HCT116 (cell line): ENCODE measurements around the gene IRX3. TPM values are rescaled to one million over a fixed set of nuclear protein-coding genes. Genes with fewer than 3 reads are reported as not detected.

ENCODE experiments used
- ATAC-seq: fragments of 200-7000 bp; cut with Tn5 transposase; 2 replicates; pipeline ENCODE4 v1.9.1; 2020; ENCODE audit warnings: mild to moderate bottlenecking, moderate library complexity
- BruUV-seq: library from RNA; stranded (reverse); fragments of 400-500 nt; replicated peaks from 2 replicates; lab custom pipeline; 2021; lab: Mats Ljungman, UMichigan
- CTCF ChIA-PET: fragments of 300-600 bp; sonication (Branson Sonifier 250); formaldehyde crosslinking; loops from one replicate; lab custom pipeline; 2021; ENCODE audit warnings: antibody characterized with exemption; lab: Charles Lee
- POLR2A ChIA-PET: fragments of 300-600, 350-600 bp; sonication (Branson Sonifier 250); formaldehyde crosslinking; loops from one replicate; lab custom pipeline; 2021; ENCODE audit warnings: antibody characterized with exemption; lab: Charles Lee
- RAD21 ChIA-PET, 2 experiments: fragments of 300-600 bp; sonication (Branson Sonifier 250); formaldehyde crosslinking; loops; one replicate each; lab custom pipeline; 2023; ENCODE audit warnings: low total read pairs in 2 of 2; ENCODE audit not compliant: uncharacterized antibody in 2 of 2, unreplicated experiment in 2 of 2, low non-redundant PET in 1 of 2; lab: Charles Lee
- DNase-seq: peaks from one replicate; pipeline ENCODE4 v3.0.0-alpha.2; 2010; ENCODE audit warnings: low read depth, low spot score
- H2AFZ ChIP-seq: fragments of 200-600 bp; shearing (Covaris generic), sonication (generic); 2 replicates; pipeline ENCODE4 v1.6.1; 2017; ENCODE audit warnings: low read depth, mixed run types, mixed read lengths, antibody characterized with exemption, low read length; ENCODE audit not compliant: poor library complexity, severe bottlenecking
- H3K27ac ChIP-seq: 2 replicates; pipeline ENCODE4 v1.5.1; 2012; ENCODE audit warnings: low read depth, low read length
- H3K27me3 ChIP-seq: fragments of 200-600 bp; sonication (generic); 2 replicates; pipeline ENCODE4 v1.6.1; 2016; ENCODE audit warnings: mixed run types, low read length, mixed read lengths; ENCODE audit not compliant: insufficient read depth
- H3K36me3 ChIP-seq, 2 experiments: fragments of 200-500 bp in 1 of 2; fragments of 200-600 bp in 1 of 2; sonication (Bioruptor generic) in 1 of 2; sonication (generic) in 1 of 2; 2 replicates each; pipeline versions ENCODE4 v1.5.1 to v1.6.1; 2014 to 2016; ENCODE audit warnings: low read length in 2 of 2, inconsistent platforms in 1 of 2, mixed read lengths in 1 of 2, mixed run types in 1 of 2; ENCODE audit not compliant: insufficient read depth in 2 of 2, control insufficient read depth in 1 of 2
- H3K4me1 ChIP-seq, 2 experiments: fragments of 200-600 bp in 1 of 2; sonication (generic) in 1 of 2; 2 replicates each; pipeline versions ENCODE4 v1.5.1 to v1.6.1; 2012 to 2017; ENCODE audit warnings: low read length in 2 of 2, inconsistent platforms in 1 of 2, mild to moderate bottlenecking in 1 of 2, mixed read lengths in 1 of 2, mixed run types in 1 of 2, moderate library complexity in 1 of 2; ENCODE audit not compliant: insufficient read depth in 2 of 2, control insufficient read depth in 1 of 2
- H3K4me2 ChIP-seq: fragments of 200-600 bp; sonication (generic); 2 replicates; pipeline ENCODE4 v1.6.1; 2017; ENCODE audit warnings: mixed run types, low read length, mixed read lengths
- H3K4me3 ChIP-seq, 2 experiments: fragments of 200-600 bp in 1 of 2; sonication (generic) in 1 of 2; replicated peaks in 1 of 2; 2 replicates each; pipeline ENCODE4 v1.5.1; 2011 to 2016; ENCODE audit warnings: low read length in 2 of 2, control low read depth in 1 of 2, low read depth in 1 of 2, mild to moderate bottlenecking in 1 of 2, mixed read lengths in 1 of 2, mixed run types in 1 of 2
- H3K79me2 ChIP-seq: fragments of 200-600 bp; sonication (generic); 2 replicates; pipeline ENCODE4 v1.6.1; 2017; ENCODE audit warnings: mild to moderate bottlenecking, mixed run types, low read length, moderate library complexity, mixed read lengths; ENCODE audit not compliant: insufficient read depth
- H3K9ac ChIP-seq: fragments of 200-600 bp; sonication (generic); 2 replicates; pipeline ENCODE4 v1.6.1; 2016; ENCODE audit warnings: low read length, mixed read lengths
- H3K9me2 ChIP-seq: fragments of 200-600 bp; sonication (generic), shearing (Covaris generic); 2 replicates; pipeline ENCODE4 v1.6.1; 2017; ENCODE audit warnings: mixed run types, mild to moderate bottlenecking, moderate library complexity; ENCODE audit not compliant: insufficient read depth
- H3K9me3 ChIP-seq, 2 experiments: fragments of 200-500 bp in 1 of 2; fragments of 200-600 bp in 1 of 2; sonication (Bioruptor generic) in 1 of 2; sonication (generic) in 1 of 2; 2 replicates each; pipeline ENCODE4 v1.6.1; 2014 to 2017; ENCODE audit warnings: low read length in 2 of 2, mixed read lengths in 2 of 2, inconsistent platforms in 1 of 2, low read depth in 1 of 2, mild to moderate bottlenecking in 1 of 2, mixed run types in 1 of 2, moderate library complexity in 1 of 2; ENCODE audit not compliant: control insufficient read depth in 1 of 2, insufficient read depth in 1 of 2
- H4K20me1 ChIP-seq: fragments of 200-600 bp; sonication (generic), shearing (Covaris generic); 2 replicates; pipeline ENCODE4 v1.6.1; 2017; ENCODE audit warnings: mixed run types, mild to moderate bottlenecking, moderate library complexity; ENCODE audit not compliant: insufficient read depth
- CEBPB ChIP-seq: IDR thresholded peaks from 2 replicates; pipeline ENCODE4 v1.6.1; 2012; ENCODE audit warnings: low read depth
- ELF1 ChIP-seq: IDR thresholded peaks from 2 replicates; pipeline ENCODE4 v1.6.1; 2012; ENCODE audit warnings: low read depth, borderline replicate concordance
- EZH2 ChIP-seq: fragments of 200-600 bp; sonication (generic); IDR thresholded peaks from 2 replicates; pipeline ENCODE4 v1.6.1; 2017; ENCODE audit warnings: antibody characterized with exemption, mixed run types
- FOSL1 ChIP-seq: IDR thresholded peaks from 2 replicates; pipeline ENCODE4 v1.6.1; 2012; ENCODE audit warnings: low read depth
- SRF ChIP-seq: IDR thresholded peaks from 2 replicates; pipeline ENCODE4 v1.6.1; 2012; ENCODE audit warnings: low read depth
- ZFX ChIP-seq: fragments of 450-650 bp; IDR thresholded peaks from 2 replicates; pipeline ENCODE4 v1.6.1; 2017
- intact Hi-C: fragments of 100-400 bp; cut with micrococcal nuclease; formaldehyde crosslinking; loops from 2 replicates; pipeline ENCODE4 v1.10.0; 2022
- total RNA-seq: library from RNA; stranded (reverse); gene quantifications from one replicate; pipeline ENCODE4 v1.2.1, GENCODE V29; 2021; ENCODE audit not compliant: unreplicated experiment
- TF ChIP-seq, protein P1 (sequence below): IDR thresholded peaks from 2 replicates; pipeline ENCODE4 v1.6.1; 2011; ENCODE audit warnings: mild to moderate bottlenecking, low read length, moderate library complexity; ENCODE audit not compliant: insufficient replicate concordance; ENCODE audit errors: extremely low read depth
- TF ChIP-seq, protein P2 (sequence below): IDR thresholded peaks from 2 replicates; pipeline ENCODE4 v1.6.1; 2012
- TF ChIP-seq, protein P3 (sequence below), 3 experiments: fragments of 200-600 bp in 1 of 3; sonication (generic) in 1 of 3; IDR thresholded peaks in 2 of 3; conservative IDR thresholded peaks in 1 of 3; 2 replicates each; pipeline ENCODE4 v1.5.1; 2012 to 2017; ENCODE audit warnings: low read depth in 2 of 3, low read length in 2 of 3, antibody characterized with exemption in 1 of 3, borderline replicate concordance in 1 of 3, control low read depth in 1 of 3, mild to moderate bottlenecking in 1 of 3, mixed read lengths in 1 of 3, mixed run types in 1 of 3, moderate library complexity in 1 of 3; ENCODE audit not compliant: insufficient read depth in 1 of 3
- TF ChIP-seq, protein P4 (sequence below): IDR thresholded peaks from 2 replicates; pipeline ENCODE4 v1.6.1; 2012

IRX3 gene
- total RNA-seq, 1 experiment from 2014 or later, result 2.0 TPM

DNA sequence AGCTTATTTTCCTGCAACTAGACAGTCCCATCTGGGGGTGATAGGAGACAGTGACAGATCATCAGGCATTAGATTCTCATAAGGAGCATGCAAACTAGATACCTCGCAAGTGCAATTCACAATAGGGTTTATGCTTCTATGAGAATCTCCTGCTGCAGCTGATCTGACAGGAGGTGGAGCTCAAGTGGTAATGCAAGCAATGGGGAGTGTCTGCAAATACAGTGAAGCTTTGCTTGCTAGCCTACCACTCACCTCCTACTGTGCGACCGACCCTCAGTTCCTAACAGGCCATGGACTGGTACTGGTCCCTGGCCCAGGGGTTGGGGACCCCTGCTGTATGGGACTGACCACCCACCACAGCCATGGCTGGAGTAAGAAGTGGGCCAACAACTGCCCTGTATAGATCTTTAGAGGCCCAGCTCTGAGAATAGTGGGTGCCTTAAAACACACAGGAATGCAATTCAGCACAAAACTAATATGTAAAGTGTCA lies 26.0 kb upstream of the IRX3 start:
- ATAC-seq (no peak), DNase-seq (no peak)
- Histone ChIP-seq H3K4me1 (no peaks in the 10 kb centered on the region), H3K4me3 (no peak overlapping the region), H3K27me3 (no peaks in the 10 kb centered on the region), H3K36me3 (no peaks in the 10 kb centered on the region), H3K27ac (no peak overlapping the region), H3K79me2 (no peaks in the 10 kb centered on the region), H2AFZ (no peak overlapping the region), H3K9ac (no peak overlapping the region), H3K9me2 (no peaks in the 10 kb centered on the region), H4K20me1 (no peaks in the 10 kb centered on the region), H3K4me2 (no peak overlapping the region), H3K9me3 (no peaks in the 10 kb centered on the region)
- ChIA-PET CTCF (no interaction called here), RAD21 (no interaction called here), POLR2A (interaction anchor here (0.6 kb wide), 1 partner anchor 145 kb away, joined by 4 read pairs; no protein-coding TSS in a partner anchor)
- intact Hi-C loops, result no loop called here
- TF ChIP-seq ELF1 (no peak), SRF (no peak), FOSL1 (no peak), ZFX (no peak), CEBPB (no peak), EZH2 (no peak)
- TF ChIP-seq, protein P1, sequence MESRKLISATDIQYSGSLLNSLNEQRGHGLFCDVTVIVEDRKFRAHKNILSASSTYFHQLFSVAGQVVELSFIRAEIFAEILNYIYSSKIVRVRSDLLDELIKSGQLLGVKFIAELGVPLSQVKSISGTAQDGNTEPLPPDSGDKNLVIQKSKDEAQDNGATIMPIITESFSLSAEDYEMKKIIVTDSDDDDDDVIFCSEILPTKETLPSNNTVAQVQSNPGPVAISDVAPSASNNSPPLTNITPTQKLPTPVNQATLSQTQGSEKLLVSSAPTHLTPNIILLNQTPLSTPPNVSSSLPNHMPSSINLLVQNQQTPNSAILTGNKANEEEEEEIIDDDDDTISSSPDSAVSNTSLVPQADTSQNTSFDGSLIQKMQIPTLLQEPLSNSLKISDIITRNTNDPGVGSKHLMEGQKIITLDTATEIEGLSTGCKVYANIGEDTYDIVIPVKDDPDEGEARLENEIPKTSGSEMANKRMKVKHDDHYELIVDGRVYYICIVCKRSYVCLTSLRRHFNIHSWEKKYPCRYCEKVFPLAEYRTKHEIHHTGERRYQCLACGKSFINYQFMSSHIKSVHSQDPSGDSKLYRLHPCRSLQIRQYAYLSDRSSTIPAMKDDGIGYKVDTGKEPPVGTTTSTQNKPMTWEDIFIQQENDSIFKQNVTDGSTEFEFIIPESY, result no peak
- TF ChIP-seq, protein P2, sequence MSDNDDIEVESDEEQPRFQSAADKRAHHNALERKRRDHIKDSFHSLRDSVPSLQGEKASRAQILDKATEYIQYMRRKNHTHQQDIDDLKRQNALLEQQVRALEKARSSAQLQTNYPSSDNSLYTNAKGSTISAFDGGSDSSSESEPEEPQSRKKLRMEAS, result no peak
- TF ChIP-seq, protein P3, sequence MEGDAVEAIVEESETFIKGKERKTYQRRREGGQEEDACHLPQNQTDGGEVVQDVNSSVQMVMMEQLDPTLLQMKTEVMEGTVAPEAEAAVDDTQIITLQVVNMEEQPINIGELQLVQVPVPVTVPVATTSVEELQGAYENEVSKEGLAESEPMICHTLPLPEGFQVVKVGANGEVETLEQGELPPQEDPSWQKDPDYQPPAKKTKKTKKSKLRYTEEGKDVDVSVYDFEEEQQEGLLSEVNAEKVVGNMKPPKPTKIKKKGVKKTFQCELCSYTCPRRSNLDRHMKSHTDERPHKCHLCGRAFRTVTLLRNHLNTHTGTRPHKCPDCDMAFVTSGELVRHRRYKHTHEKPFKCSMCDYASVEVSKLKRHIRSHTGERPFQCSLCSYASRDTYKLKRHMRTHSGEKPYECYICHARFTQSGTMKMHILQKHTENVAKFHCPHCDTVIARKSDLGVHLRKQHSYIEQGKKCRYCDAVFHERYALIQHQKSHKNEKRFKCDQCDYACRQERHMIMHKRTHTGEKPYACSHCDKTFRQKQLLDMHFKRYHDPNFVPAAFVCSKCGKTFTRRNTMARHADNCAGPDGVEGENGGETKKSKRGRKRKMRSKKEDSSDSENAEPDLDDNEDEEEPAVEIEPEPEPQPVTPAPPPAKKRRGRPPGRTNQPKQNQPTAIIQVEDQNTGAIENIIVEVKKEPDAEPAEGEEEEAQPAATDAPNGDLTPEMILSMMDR (IDR thresholded peaks at IDR 0.05 in 2 of 3, conservative IDR thresholded peaks at IDR 0.05 in 1 of 3; ENCODE audit: borderline replicate concordance in 1 of 3, insufficient read depth in 1 of 3, low read depth in 2 of 3, low read length in 2 of 3), result no peak
- TF ChIP-seq, protein P4, sequence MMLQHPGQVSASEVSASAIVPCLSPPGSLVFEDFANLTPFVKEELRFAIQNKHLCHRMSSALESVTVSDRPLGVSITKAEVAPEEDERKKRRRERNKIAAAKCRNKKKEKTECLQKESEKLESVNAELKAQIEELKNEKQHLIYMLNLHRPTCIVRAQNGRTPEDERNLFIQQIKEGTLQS, result no peak
- BruUV-seq, result no TSS peak
